Measurements from ENCODE around the gene ITCH. TPM values are rescaled to one million over a fixed set of nuclear protein-coding genes. Genes with fewer than 3 reads are reported as not detected.

ITCH gene
- total RNA-seq, 2 experiments from 2014 or later = 44.2 to 47.0 TPM

- Histone ChIP-seq H3K27ac (ENCODE audit: low read depth in 1 of 2, low read length in 2 of 2) (no peak overlapping the region), H3K27me3 (ENCODE audit: control insufficient read depth in 1 of 2, insufficient read depth in 2 of 2, low read length in 2 of 2) (no peaks in the 10 kb centered on the region), H3K9me3 (ENCODE audit: control insufficient read depth in 1 of 2, insufficient read depth in 1 of 2, low read length in 2 of 2) (no peaks in the 10 kb centered on the region), H3K36me3 (ENCODE audit: insufficient read depth, low read length) (peaks cover 88% of the 10 kb centered on the region), H3K4me1 (ENCODE audit: insufficient read depth, low read length) (peaks cover 12% of the 10 kb centered on the region), H3K4me3 (ENCODE audit: low read length) (no peak overlapping the region)
- Mint-ChIP-seq H3K27ac (no peak overlapping the region), H3K36me3 (ENCODE audit: low read depth) (peaks cover 73% of the 10 kb centered on the region), H3K27me3 (no peaks in the 10 kb centered on the region), H3K4me3 (no peak overlapping the region), H3K4me1 (ENCODE audit: low read depth) (no peaks in the 10 kb centered on the region), H3K9me3 (no peaks in the 10 kb centered on the region)
- ChIA-PET CTCF (interaction anchor here (0.9 kb wide), 1 partner anchor 13 kb away, joined by 3 read pairs; no protein-coding TSS in a partner anchor), POLR2A (no interaction called here)
- intact Hi-C loops (cut with DNase I, micrococcal nuclease) = no loop called here
- no peak for DNase-seq
- no peak for TF ChIP-seq CTCF (IDR thresholded peaks at IDR 0.05)
- ATAC-seq (ENCODE audit: poor library complexity) = no peak
These were observed 168.7 kb downstream of the ITCH start for GRCh38 chr20:34531608-34532265.

GRCh38 chr20:34532320-34532719, 169.2 kb downstream of the ITCH start:
- ATAC-seq (ENCODE audit: poor library complexity) (no peak), DNase-seq (no peak)
- no peak for TF ChIP-seq CTCF (IDR thresholded peaks at IDR 0.05)
- ChIA-PET POLR2A (interaction anchor here (1.3 kb wide), 1 partner anchor 17 kb away, joined by 3 read pairs; no protein-coding TSS in a partner anchor), CTCF (no interaction called here)
- no peaks in the 10 kb centered on the region for H3K27me3 Mint-ChIP-seq
- peaks cover 12% of the 10 kb centered on the region for H3K4me1 ChIP-seq (ENCODE audit: insufficient read depth, low read length)
- H3K9me3 ChIP-seq (ENCODE audit: control insufficient read depth in 1 of 2, insufficient read depth in 1 of 2, low read length in 2 of 2) = no peaks in the 10 kb centered on the region
- no peak overlapping the region for H3K27ac ChIP-seq (ENCODE audit: low read depth in 1 of 2, low read length in 2 of 2)
- H3K36me3 ChIP-seq (ENCODE audit: insufficient read depth, low read length) = peaks cover 88% of the 10 kb centered on the region
- intact Hi-C loops (cut with DNase I, micrococcal nuclease) = no loop called here
- no peaks in the 10 kb centered on the region for H3K9me3 Mint-ChIP-seq
- H3K4me3 Mint-ChIP-seq = no peak overlapping the region
- H3K36me3 Mint-ChIP-seq (ENCODE audit: low read depth) = peaks cover 73% of the 10 kb centered on the region
- H3K27me3 ChIP-seq (ENCODE audit: control insufficient read depth in 1 of 2, insufficient read depth in 2 of 2, low read length in 2 of 2) = no peaks in the 10 kb centered on the region
- no peak overlapping the region for H3K4me3 ChIP-seq (ENCODE audit: low read length)
- peaks cover 3% of the 10 kb centered on the region for H3K4me1 Mint-ChIP-seq (ENCODE audit: low read depth)
- no peak overlapping the region for H3K27ac Mint-ChIP-seq

DNA sequence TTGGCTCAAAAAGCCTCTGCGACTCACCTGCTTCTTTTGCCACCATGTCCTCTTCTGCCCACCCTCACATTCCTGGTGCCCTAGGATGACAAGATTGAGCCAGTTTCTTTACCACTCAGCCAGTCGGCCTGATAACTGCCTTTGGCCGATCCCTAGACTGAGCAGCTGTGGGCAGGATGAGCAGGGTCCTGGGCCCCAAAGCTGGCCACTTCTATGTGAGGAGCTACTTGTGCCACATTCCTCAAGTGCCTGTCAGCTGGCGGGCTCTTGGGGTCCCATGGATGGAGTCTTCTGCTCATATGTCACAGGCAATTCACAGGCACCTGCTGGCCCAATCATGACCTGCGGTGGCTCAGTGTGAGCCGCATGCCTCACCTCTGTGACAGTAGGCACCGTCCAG, 169.7 kb downstream of the ITCH start:
- ChIA-PET POLR2A (interaction anchor here (1.3 kb wide), 1 partner anchor 18 kb away, joined by 3 read pairs; no protein-coding TSS in a partner anchor), CTCF (no interaction called here)
- H3K27ac ChIP-seq (ENCODE audit: low read depth in 1 of 2, low read length in 2 of 2) = no peak overlapping the region
- no peak overlapping the region for H3K4me3 Mint-ChIP-seq
- H3K36me3 ChIP-seq (ENCODE audit: insufficient read depth, low read length) = peaks cover 88% of the 10 kb centered on the region
- ATAC-seq (ENCODE audit: poor library complexity) = no peak
- H3K4me1 Mint-ChIP-seq (ENCODE audit: low read depth) = peaks cover 4% of the 10 kb centered on the region
- no peak overlapping the region for H3K27ac Mint-ChIP-seq
- TF ChIP-seq CTCF (IDR thresholded peaks at IDR 0.05) = no peak
- no peaks in the 10 kb centered on the region for H3K27me3 Mint-ChIP-seq
- H3K27me3 ChIP-seq (ENCODE audit: control insufficient read depth in 1 of 2, insufficient read depth in 2 of 2, low read length in 2 of 2) = no peaks in the 10 kb centered on the region
- H3K4me1 ChIP-seq (ENCODE audit: insufficient read depth, low read length) = peaks cover 12% of the 10 kb centered on the region
- no peak overlapping the region for H3K4me3 ChIP-seq (ENCODE audit: low read length)
- DNase-seq = no peak
- peaks cover 70% of the 10 kb centered on the region for H3K36me3 Mint-ChIP-seq (ENCODE audit: low read depth)
- no peaks in the 10 kb centered on the region for H3K9me3 Mint-ChIP-seq
- intact Hi-C loops (cut with DNase I, micrococcal nuclease) = no loop called here
- no peaks in the 10 kb centered on the region for H3K9me3 ChIP-seq (ENCODE audit: control insufficient read depth in 1 of 2, insufficient read depth in 1 of 2, low read length in 2 of 2)
